Measurements from ENCODE around the gene KRTAP4-6. TPM values are rescaled to one million over a fixed set of nuclear protein-coding genes. Genes with fewer than 3 reads are reported as not detected.
"Not testable (repeated sequence)": the region's sequence is repeated elsewhere in the genome, so short reads cannot be mapped to it uniquely, and the experiment has no call there.

Gene KRTAP4-6
- total RNA-seq, 1 donor from 2014 or later, result not detected

GRCh38 chr17:41148971-41149651 is 8.8 kb upstream of the KRTAP4-6 start:
- DNase-seq (ENCODE audit: low spot score); intact Hi-C loops (cut with DNase I): not testable (repeated sequence)

GRCh38 chr17:41147531-41148204 is 7.3 kb upstream of the KRTAP4-6 start:
- intact Hi-C loops (cut with DNase I), result no loop called here
- DNase-seq (ENCODE audit: low spot score), result no peak

- intact Hi-C loops (cut with DNase I), result no loop called here
These were observed 4.9 kb upstream of the KRTAP4-6 start for GRCh38 chr17:41145261-41145660.

GRCh38 chr17:41144846-41145245 is 4.5 kb upstream of the KRTAP4-6 start:
- intact Hi-C loops (cut with DNase I), result no loop called here
- DNase-seq (ENCODE audit: low spot score), result no peak

More at GRCh38 chr17:41145261-41145660, 4.9 kb upstream of the KRTAP4-6 start:
- no peak for DNase-seq (ENCODE audit: low spot score)

GRCh38 chr17:41141361-41141760 is 1.0 kb upstream of the KRTAP4-6 start:
- intact Hi-C loops (cut with DNase I), result no loop called here
- no peak for DNase-seq (ENCODE audit: low spot score)

- intact Hi-C loops (cut with DNase I), result not testable (repeated sequence)
These were observed 479 bp downstream of the KRTAP4-6 start for GRCh38 chr17:41139865-41140264.

GRCh38 chr17:41133880-41134735 is 6.2 kb downstream of the KRTAP4-6 start:
- no peak for DNase-seq (ENCODE audit: low spot score)
- intact Hi-C loops (cut with DNase I), result no loop called here

More at GRCh38 chr17:41139865-41140264, 479 bp downstream of the KRTAP4-6 start:
- not testable (repeated sequence) for DNase-seq (ENCODE audit: low spot score)

- intact Hi-C loops (cut with DNase I), result no loop called here
- no peak for DNase-seq (ENCODE audit: low spot score)
These were observed 8.4 kb downstream of the KRTAP4-6 start for GRCh38 chr17:41131979-41132378.

- no peak for DNase-seq (ENCODE audit: low spot score)
- intact Hi-C loops (cut with DNase I), result no loop called here
These were observed 13.0 kb downstream of the KRTAP4-6 start for GRCh38 chr17:41127371-41127770.

- DNase-seq (ENCODE audit: low spot score), result no peak
- intact Hi-C loops (cut with DNase I), result no loop called here
These were observed 13.9 kb downstream of the KRTAP4-6 start for GRCh38 chr17:41126412-41126811.

GRCh38 chr17:41125064-41125463 is 15.3 kb downstream of the KRTAP4-6 start:
- no peak for DNase-seq (ENCODE audit: low spot score)
- intact Hi-C loops (cut with DNase I), result no loop called here

- DNase-seq (ENCODE audit: low spot score); intact Hi-C loops (cut with DNase I): not testable (repeated sequence)
These were observed 16.4 kb downstream of the KRTAP4-6 start, which contains the start of gene KRTAP4-12 for GRCh38 chr17:41123991-41124371. Gene KRTAP4-12, minus strand, starts transcription at chr17:41124182. Its CDS starts 60 bp downstream, at chr17:41124122.

GRCh38 chr17:41123292-41123990 is 16.9 kb downstream of the KRTAP4-6 start:
- DNase-seq (ENCODE audit: low spot score); intact Hi-C loops (cut with DNase I): not testable (repeated sequence)

- DNase-seq (ENCODE audit: low spot score), result no peak
- intact Hi-C loops (cut with DNase I), result no loop called here
These were observed 18.6 kb downstream of the KRTAP4-6 start for GRCh38 chr17:41121742-41122141.

- DNase-seq (ENCODE audit: low spot score); intact Hi-C loops (cut with DNase I): not testable (repeated sequence)
These were observed 20.4 kb downstream of the KRTAP4-6 start for GRCh38 chr17:41119696-41120690.

- intact Hi-C loops (cut with DNase I), result no loop called here
- DNase-seq (ENCODE audit: low spot score), result no peak
These were observed 21.6 kb downstream of the KRTAP4-6 start for GRCh38 chr17:41118721-41119120.

- intact Hi-C loops (cut with DNase I); DNase-seq (ENCODE audit: low spot score): not testable (repeated sequence)
These were observed 22.4 kb downstream of the KRTAP4-6 start, which contains the start of gene KRTAP4-11 for GRCh38 chr17:41117846-41118386. Gene KRTAP4-11, minus strand, starts transcription at chr17:41118373. Its CDS starts 58 bp downstream, at chr17:41118315.

GRCh38 chr17:41116297-41116696 is 24.0 kb downstream of the KRTAP4-6 start:
- intact Hi-C loops (cut with DNase I), result no loop called here
- DNase-seq (ENCODE audit: low spot score), result no peak
